Liver (tissue), 9 donors: ENCODE data around the gene FAM181A. TPM values are rescaled to one million over a fixed set of nuclear protein-coding genes. Genes with fewer than 3 reads are reported as not detected.

Experiments
- DNase-seq: peaks from one replicate; pipeline ENCODE4 v3.0.0-alpha.2; 2017; ENCODE audit warnings: low spot score
- H3K27ac ChIP-seq, 2 donors: one replicate each; pipeline ENCODE4 v1.7.0; 2013; ENCODE audit warnings: inconsistent platforms in 2 of 2, low read length in 2 of 2, control low read depth in 1 of 2, low read depth in 1 of 2, mild to moderate bottlenecking in 1 of 2
- H3K27me3 ChIP-seq, 4 donors: one replicate each; pipeline versions ENCODE4 v1.6.1 to v1.7.0; 2013; ENCODE audit warnings: low read length in 3 of 4, inconsistent platforms in 1 of 4, mild to moderate bottlenecking in 1 of 4, moderate library complexity in 1 of 4; ENCODE audit not compliant: control insufficient read depth in 4 of 4, insufficient read depth in 4 of 4
- H3K36me3 ChIP-seq, 4 donors: one replicate each; pipeline versions ENCODE4 v1.6.1 to v1.7.0; 2013; ENCODE audit warnings: low read length in 3 of 4, mild to moderate bottlenecking in 3 of 4, low read depth in 1 of 4, moderate library complexity in 1 of 4; ENCODE audit not compliant: control insufficient read depth in 4 of 4, insufficient read depth in 3 of 4
- H3K4me1 ChIP-seq, 4 donors: one replicate each; pipeline versions ENCODE4 v1.6.1 to v1.7.0; 2013; ENCODE audit warnings: low read length in 3 of 4, mild to moderate bottlenecking in 3 of 4, moderate library complexity in 1 of 4; ENCODE audit not compliant: control insufficient read depth in 4 of 4, insufficient read depth in 4 of 4
- H3K4me3 ChIP-seq, 3 donors: one replicate each; pipeline versions ENCODE4 v1.6.1 to v1.7.0; 2013; ENCODE audit warnings: low read length in 3 of 3, control low read depth in 1 of 3, low read depth in 1 of 3, mild to moderate bottlenecking in 1 of 3
- H3K9ac ChIP-seq, 2 donors: one replicate each; pipeline ENCODE4 v1.7.0; 2013; ENCODE audit warnings: low read length in 2 of 2, mild to moderate bottlenecking in 2 of 2, moderate library complexity in 2 of 2, control low read depth in 1 of 2, low read depth in 1 of 2
- H3K9me3 ChIP-seq, 4 donors: one replicate each; pipeline versions ENCODE4 v1.6.1 to v1.7.0; 2013; ENCODE audit warnings: low read length in 3 of 4; ENCODE audit not compliant: control insufficient read depth in 4 of 4
- EGR1 ChIP-seq, 2 donors: IDR thresholded peaks; 2 replicates each; pipeline ENCODE4 v1.6.1; 2016 to 2018; ENCODE audit warnings: antibody characterized with exemption in 2 of 2, low read depth in 2 of 2
- FOXA1 ChIP-seq: IDR thresholded peaks from 2 replicates; pipeline ENCODE4 v1.6.1; 2016; ENCODE audit warnings: antibody characterized with exemption
- FOXA2 ChIP-seq: IDR thresholded peaks from 2 replicates; pipeline ENCODE4 v1.6.1; 2016; ENCODE audit warnings: antibody characterized with exemption
- GABPA ChIP-seq, 2 donors: IDR thresholded peaks in 1 of 2; conservative IDR thresholded peaks in 1 of 2; 2 replicates each; pipeline ENCODE4 v1.6.1; 2016; ENCODE audit warnings: antibody characterized with exemption in 2 of 2, mild to moderate bottlenecking in 1 of 2, moderate library complexity in 1 of 2
- HNF4A ChIP-seq, 2 donors: conservative IDR thresholded peaks; 2 replicates each; pipeline ENCODE4 v1.6.1; 2016; ENCODE audit warnings: antibody characterized with exemption in 2 of 2, mild to moderate bottlenecking in 2 of 2
- HNF4G ChIP-seq: IDR thresholded peaks from 2 replicates; pipeline ENCODE4 v1.6.1; 2016; ENCODE audit warnings: antibody characterized with exemption
- JUND ChIP-seq, 2 donors: IDR thresholded peaks; 2 replicates each; pipeline ENCODE4 v1.6.1; 2016; ENCODE audit warnings: antibody characterized with exemption in 2 of 2
- NR2F2 ChIP-seq: IDR thresholded peaks from 2 replicates; pipeline ENCODE4 v1.6.1; 2016; ENCODE audit warnings: antibody characterized with exemption
- RAD21 ChIP-seq, 2 donors: IDR thresholded peaks; 2 replicates each; pipeline ENCODE4 v1.6.1; 2016; ENCODE audit warnings: antibody characterized with exemption in 2 of 2, mild to moderate bottlenecking in 2 of 2
- RXRA ChIP-seq, 2 donors: IDR thresholded peaks; 2 replicates each; pipeline ENCODE4 v1.6.1; 2017 to 2018; ENCODE audit warnings: antibody characterized with exemption in 2 of 2, mild to moderate bottlenecking in 1 of 2
- SP1 ChIP-seq: IDR thresholded peaks from 2 replicates; pipeline ENCODE4 v1.6.1; 2018; ENCODE audit warnings: antibody characterized with exemption, mild to moderate bottlenecking
- TAF1 ChIP-seq: conservative IDR thresholded peaks from 2 replicates; pipeline ENCODE4 v1.6.1; 2016; ENCODE audit warnings: antibody characterized with exemption, mild to moderate bottlenecking
- YY1 ChIP-seq: IDR thresholded peaks from 2 replicates; pipeline ENCODE4 v1.6.1; 2016; ENCODE audit warnings: antibody characterized with exemption, mild to moderate bottlenecking
- WGBS: extraction: QIAGEN DNeasy Blood & Tissue Kit; methylation state at CpG from one replicate; pipeline ENCODE4 v1.1.7; 2013; 5-methylcytosine and 5-hydroxymethylcytosine counted together
- polyA plus RNA-seq, 2 donors: library from polyadenylated mRNA; stranded (reverse) in 1 of 2; unstranded in 1 of 2; fragments of 200-250 nt in 1 of 2; fragments of >200 nt in 1 of 2; fragmentation: Nextera tagmentation in 1 of 2; extraction: Ambion mirVana in 1 of 2; gene quantifications; one replicate each; pipeline versions ENCODE4 v1.2.1 to v1.2.3, GENCODE V29; 2013 to 2015
- total RNA-seq, 2 donors: library from RNA; depleted of rRNA; stranded (reverse); fragments of >200 nt; gene quantifications; one replicate each; pipeline ENCODE4 v1.2.3, GENCODE V29; 2014
- TF ChIP-seq, protein P1 (sequence below): IDR thresholded peaks from 2 replicates; pipeline ENCODE4 v1.6.1; 2016; ENCODE audit warnings: antibody characterized with exemption
- TF ChIP-seq, protein P2 (sequence below): fragments of 150-350 bp; IDR thresholded peaks from 2 replicates; pipeline ENCODE4 v1.5.1; 2017; ENCODE audit warnings: improper control_type of control experiment, low read depth, low read length; ENCODE audit not compliant: missing input control
- TF ChIP-seq, protein P3 (sequence below): IDR thresholded peaks from 2 replicates; pipeline ENCODE4 v1.6.1; 2016; ENCODE audit warnings: antibody characterized with exemption
- TF ChIP-seq, protein P4 (sequence below): IDR thresholded peaks from 2 replicates; pipeline ENCODE4 v1.6.1; 2016; ENCODE audit warnings: antibody characterized with exemption
- TF ChIP-seq, protein P5 (sequence below): IDR thresholded peaks from 2 replicates; pipeline ENCODE4 v1.6.1; 2016; ENCODE audit warnings: antibody characterized with exemption, mild to moderate bottlenecking
- donor health status: healthy.
- donor health status: healthy.
- donor health status: healthy.
- donor health status: healthy.
- donor health status: healthy.

The FAM181A gene
- total and polyA plus RNA-seq, 4 donors, result not detected

DNA sequence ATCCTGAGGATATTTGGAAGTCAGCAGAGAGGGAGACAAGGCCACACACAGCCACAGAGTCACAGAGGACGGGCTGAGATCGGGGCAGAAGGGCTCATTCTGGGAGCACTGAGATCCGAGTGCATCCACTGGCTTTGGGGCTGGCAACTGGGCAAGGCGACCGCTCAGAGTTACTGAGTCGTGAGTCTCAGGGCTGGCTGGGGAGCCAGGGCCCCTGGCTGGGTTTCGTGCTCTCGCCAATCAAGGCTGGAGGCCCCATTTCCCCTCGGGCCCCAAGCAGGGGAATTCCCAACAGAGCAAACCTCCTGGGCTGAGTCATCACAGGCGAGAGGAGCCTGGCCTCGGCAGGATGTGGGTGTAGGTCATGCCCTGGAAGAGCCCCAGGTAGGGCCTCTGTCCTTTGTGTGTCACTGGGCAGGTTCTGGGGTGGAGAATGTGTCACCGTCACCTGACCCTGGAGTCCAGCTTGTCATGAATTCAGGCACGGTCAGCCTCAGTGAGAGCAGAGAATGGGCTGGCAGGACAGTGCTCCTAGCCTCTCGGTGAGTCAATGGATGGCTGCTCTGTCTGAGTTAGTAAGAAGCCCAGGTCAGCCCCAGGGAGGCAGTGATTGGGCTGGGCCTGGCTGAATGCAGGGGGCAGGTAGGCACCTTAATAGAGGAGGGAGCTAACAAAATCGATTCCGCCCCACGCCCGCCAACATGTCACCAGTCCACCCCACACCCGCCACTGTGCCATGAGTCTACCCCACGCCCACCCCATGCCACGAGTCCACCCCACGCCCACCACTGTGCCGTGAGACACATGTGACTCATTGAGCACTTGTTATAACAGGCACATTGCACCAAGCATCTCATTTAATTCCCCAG lies 32.3 kb downstream of the FAM181A start:
- Histone ChIP-seq H3K36me3 (no peaks in the 10 kb centered on the region), H3K4me1 (peaks cover 3 to 22% (median 10%) of the 10 kb centered on the region in 4 donors), H3K27ac (peak overlapping the region in 1 of 2 donors; percentile 32), H3K9ac (no peak overlapping the region), H3K27me3 (no peaks in the 10 kb centered on the region), H3K4me3 (no peak overlapping the region), H3K9me3 (no peaks in the 10 kb centered on the region)
- 70% methylated on average over 23 of the region's 23 CpGs for WGBS
- DNase-seq, result no peak
- TF ChIP-seq JUND (IDR thresholded peaks at IDR 0.05), result peak in 1 of 2 donors; percentile 41
- TF ChIP-seq EGR1 (IDR thresholded peaks at IDR 0.05; ENCODE audit: low read depth in 2 of 2), result no peak
- TF ChIP-seq RXRA (IDR thresholded peaks at IDR 0.05), result no peak
- no peak for TF ChIP-seq YY1
- TF ChIP-seq TAF1, result no peak
- TF ChIP-seq, protein P1, sequence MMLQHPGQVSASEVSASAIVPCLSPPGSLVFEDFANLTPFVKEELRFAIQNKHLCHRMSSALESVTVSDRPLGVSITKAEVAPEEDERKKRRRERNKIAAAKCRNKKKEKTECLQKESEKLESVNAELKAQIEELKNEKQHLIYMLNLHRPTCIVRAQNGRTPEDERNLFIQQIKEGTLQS, result no peak
- no peak for TF ChIP-seq FOXA1
- TF ChIP-seq GABPA (IDR thresholded peaks at IDR 0.05 in 1 of 2, conservative IDR thresholded peaks at IDR 0.05 in 1 of 2), result no peak

DNA sequence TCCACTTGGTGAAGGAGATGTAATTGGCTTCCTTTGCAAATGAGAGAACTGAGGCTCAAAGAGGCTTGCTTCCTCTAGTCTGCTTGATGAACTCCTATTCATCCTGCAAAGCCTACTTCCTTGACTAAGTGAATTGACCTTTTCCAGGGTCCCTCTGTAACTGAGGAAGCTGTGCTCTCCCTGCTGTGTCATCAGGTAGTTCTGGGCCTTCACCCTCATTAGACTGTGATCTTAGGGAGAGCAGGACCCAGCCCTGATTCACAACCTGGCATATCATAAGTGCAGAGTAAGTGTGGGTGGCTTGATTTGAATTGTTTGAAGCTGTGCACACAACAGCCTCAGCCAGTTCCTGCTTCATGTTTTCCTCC lies 32.9 kb downstream of the FAM181A start:
- Histone ChIP-seq H3K27ac (no peak overlapping the region), H3K36me3 (no peaks in the 10 kb centered on the region), H3K27me3 (no peaks in the 10 kb centered on the region), H3K4me1 (peaks cover 3 to 22% (median 10%) of the 10 kb centered on the region in 4 donors), H3K9ac (no peak overlapping the region), H3K4me3 (no peak overlapping the region), H3K9me3 (no peaks in the 10 kb centered on the region)
- TF ChIP-seq, protein P2, sequence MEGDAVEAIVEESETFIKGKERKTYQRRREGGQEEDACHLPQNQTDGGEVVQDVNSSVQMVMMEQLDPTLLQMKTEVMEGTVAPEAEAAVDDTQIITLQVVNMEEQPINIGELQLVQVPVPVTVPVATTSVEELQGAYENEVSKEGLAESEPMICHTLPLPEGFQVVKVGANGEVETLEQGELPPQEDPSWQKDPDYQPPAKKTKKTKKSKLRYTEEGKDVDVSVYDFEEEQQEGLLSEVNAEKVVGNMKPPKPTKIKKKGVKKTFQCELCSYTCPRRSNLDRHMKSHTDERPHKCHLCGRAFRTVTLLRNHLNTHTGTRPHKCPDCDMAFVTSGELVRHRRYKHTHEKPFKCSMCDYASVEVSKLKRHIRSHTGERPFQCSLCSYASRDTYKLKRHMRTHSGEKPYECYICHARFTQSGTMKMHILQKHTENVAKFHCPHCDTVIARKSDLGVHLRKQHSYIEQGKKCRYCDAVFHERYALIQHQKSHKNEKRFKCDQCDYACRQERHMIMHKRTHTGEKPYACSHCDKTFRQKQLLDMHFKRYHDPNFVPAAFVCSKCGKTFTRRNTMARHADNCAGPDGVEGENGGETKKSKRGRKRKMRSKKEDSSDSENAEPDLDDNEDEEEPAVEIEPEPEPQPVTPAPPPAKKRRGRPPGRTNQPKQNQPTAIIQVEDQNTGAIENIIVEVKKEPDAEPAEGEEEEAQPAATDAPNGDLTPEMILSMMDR, result no peak
- TF ChIP-seq RXRA (IDR thresholded peaks at IDR 0.05) (no peak), JUND (IDR thresholded peaks at IDR 0.05) (no peak), RAD21 (IDR thresholded peaks at IDR 0.05) (no peak), HNF4A (conservative IDR thresholded peaks at IDR 0.05) (no peak), YY1 (no peak), HNF4G (no peak), SP1 (no peak), TAF1 (no peak), FOXA2 (no peak), GABPA (IDR thresholded peaks at IDR 0.05 in 1 of 2, conservative IDR thresholded peaks at IDR 0.05 in 1 of 2) (no peak), EGR1 (IDR thresholded peaks at IDR 0.05; ENCODE audit: low read depth in 2 of 2) (no peak), FOXA1 (no peak), NR2F2 (no peak)
- TF ChIP-seq, protein P3, sequence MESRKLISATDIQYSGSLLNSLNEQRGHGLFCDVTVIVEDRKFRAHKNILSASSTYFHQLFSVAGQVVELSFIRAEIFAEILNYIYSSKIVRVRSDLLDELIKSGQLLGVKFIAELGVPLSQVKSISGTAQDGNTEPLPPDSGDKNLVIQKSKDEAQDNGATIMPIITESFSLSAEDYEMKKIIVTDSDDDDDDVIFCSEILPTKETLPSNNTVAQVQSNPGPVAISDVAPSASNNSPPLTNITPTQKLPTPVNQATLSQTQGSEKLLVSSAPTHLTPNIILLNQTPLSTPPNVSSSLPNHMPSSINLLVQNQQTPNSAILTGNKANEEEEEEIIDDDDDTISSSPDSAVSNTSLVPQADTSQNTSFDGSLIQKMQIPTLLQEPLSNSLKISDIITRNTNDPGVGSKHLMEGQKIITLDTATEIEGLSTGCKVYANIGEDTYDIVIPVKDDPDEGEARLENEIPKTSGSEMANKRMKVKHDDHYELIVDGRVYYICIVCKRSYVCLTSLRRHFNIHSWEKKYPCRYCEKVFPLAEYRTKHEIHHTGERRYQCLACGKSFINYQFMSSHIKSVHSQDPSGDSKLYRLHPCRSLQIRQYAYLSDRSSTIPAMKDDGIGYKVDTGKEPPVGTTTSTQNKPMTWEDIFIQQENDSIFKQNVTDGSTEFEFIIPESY, result no peak
- TF ChIP-seq, protein P4, sequence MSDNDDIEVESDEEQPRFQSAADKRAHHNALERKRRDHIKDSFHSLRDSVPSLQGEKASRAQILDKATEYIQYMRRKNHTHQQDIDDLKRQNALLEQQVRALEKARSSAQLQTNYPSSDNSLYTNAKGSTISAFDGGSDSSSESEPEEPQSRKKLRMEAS, result no peak
- TF ChIP-seq, protein P1, result no peak
- TF ChIP-seq, protein P5, sequence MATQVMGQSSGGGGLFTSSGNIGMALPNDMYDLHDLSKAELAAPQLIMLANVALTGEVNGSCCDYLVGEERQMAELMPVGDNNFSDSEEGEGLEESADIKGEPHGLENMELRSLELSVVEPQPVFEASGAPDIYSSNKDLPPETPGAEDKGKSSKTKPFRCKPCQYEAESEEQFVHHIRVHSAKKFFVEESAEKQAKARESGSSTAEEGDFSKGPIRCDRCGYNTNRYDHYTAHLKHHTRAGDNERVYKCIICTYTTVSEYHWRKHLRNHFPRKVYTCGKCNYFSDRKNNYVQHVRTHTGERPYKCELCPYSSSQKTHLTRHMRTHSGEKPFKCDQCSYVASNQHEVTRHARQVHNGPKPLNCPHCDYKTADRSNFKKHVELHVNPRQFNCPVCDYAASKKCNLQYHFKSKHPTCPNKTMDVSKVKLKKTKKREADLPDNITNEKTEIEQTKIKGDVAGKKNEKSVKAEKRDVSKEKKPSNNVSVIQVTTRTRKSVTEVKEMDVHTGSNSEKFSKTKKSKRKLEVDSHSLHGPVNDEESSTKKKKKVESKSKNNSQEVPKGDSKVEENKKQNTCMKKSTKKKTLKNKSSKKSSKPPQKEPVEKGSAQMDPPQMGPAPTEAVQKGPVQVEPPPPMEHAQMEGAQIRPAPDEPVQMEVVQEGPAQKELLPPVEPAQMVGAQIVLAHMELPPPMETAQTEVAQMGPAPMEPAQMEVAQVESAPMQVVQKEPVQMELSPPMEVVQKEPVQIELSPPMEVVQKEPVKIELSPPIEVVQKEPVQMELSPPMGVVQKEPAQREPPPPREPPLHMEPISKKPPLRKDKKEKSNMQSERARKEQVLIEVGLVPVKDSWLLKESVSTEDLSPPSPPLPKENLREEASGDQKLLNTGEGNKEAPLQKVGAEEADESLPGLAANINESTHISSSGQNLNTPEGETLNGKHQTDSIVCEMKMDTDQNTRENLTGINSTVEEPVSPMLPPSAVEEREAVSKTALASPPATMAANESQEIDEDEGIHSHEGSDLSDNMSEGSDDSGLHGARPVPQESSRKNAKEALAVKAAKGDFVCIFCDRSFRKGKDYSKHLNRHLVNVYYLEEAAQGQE, result no peak
- DNase-seq, result no peak
